Spinal cord (tissue), 10 donors: ENCODE measurements around the gene CABLES2. TPM values are rescaled to one million over a fixed set of nuclear protein-coding genes. Genes with fewer than 3 reads are reported as not detected.

Experiments
- DNase-seq, 6 donors: peaks; one replicate each; pipeline versions ENCODE4 v3.0.0 to v3.0.0-alpha.2; 2013 to 2015; ENCODE audit warnings: low spot score in 6 of 6, low read depth in 4 of 6
- H3K27ac ChIP-seq: one replicate; pipeline ENCODE4 v1.5.1; 2013; ENCODE audit warnings: low read depth, low read length, control low read depth
- H3K27me3 ChIP-seq: one replicate; pipeline ENCODE4 v1.6.1; 2013; ENCODE audit warnings: low read length; ENCODE audit not compliant: control insufficient read depth, insufficient read depth
- H3K36me3 ChIP-seq: one replicate; pipeline ENCODE4 v1.6.1; 2013; ENCODE audit warnings: low read length; ENCODE audit not compliant: control insufficient read depth, insufficient read depth
- H3K4me1 ChIP-seq: one replicate; pipeline ENCODE4 v1.6.1; 2013; ENCODE audit warnings: low read length; ENCODE audit not compliant: control insufficient read depth, insufficient read depth
- H3K4me3 ChIP-seq: one replicate; pipeline ENCODE4 v1.5.1; 2013; ENCODE audit warnings: low read depth, low read length, control low read depth
- H3K9me3 ChIP-seq: one replicate; pipeline ENCODE4 v1.6.1; 2013; ENCODE audit warnings: low read length; ENCODE audit not compliant: control insufficient read depth, insufficient read depth
- WGBS: methylation state at CpG from one replicate; pipeline ENCODE4 v1.1.5; 2013; ENCODE audit warnings: missing lambda C conversion rate; ENCODE audit not compliant: insufficient coverage; 5-methylcytosine and 5-hydroxymethylcytosine counted together
- polyA plus RNA-seq, 2 donors: library from polyadenylated mRNA; unstranded; fragments of 120-200 nt; gene quantifications; one replicate each; pipeline ENCODE4 v1.2.1, GENCODE V29; 2013; ENCODE audit not compliant: insufficient read length in 2 of 2
- total RNA-seq, 2 donors: library from RNA; depleted of rRNA in 1 of 2; stranded (reverse); fragments of 120-200 nt in 1 of 2; fragments of >200 nt in 1 of 2; gene quantifications; one replicate each; pipeline versions ENCODE4 v1.2.3 to v1.2.4, GENCODE V29; 2013 to 2014
- donor health status: healthy.

The CABLES2 gene
- total and polyA plus RNA-seq, 4 donors, result 4.0 to 23.0 (median 14.1) TPM

DNA sequence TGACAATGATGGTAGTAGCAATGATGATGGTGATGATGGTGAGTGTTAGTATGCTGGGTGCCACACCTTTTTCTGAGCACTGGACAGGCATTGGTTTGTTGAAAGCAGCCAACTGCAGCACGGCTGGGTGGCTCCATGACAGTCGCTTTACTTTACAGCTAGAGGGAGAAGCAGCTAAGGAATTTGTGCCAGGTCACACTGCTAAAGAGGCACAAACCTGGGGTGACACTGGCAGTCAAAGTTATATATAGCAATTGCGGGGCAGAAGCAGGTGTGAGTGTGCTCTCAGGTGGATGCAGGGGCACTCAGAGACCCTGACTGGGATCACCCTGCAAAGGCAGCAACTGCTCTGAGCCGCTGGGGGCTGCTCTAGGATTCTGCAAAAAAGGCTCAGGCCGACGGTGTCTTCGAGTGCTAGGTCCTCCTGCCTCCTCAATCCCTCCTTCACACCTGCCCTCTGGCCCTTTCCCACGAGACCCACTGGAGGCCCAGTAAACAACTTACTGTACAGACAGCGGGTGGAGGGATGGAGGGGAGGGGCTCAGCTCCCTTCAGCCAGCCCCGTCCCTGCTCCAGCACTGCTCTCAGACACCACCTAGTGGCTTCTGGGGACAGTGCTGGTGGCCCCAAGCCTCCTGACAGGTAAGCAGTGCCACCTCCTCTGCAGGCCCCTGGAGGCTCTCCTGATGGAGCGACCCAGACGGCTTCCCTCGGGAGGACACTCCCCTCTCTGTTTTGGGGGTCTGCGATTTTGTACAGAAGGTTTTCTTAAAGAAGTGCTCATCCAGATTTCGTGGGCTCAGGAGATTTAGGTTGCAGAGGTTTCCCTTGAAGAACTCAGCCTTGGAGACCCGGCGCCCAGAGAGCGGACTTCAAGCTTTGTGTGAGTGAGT is 24.5 kb downstream of the CABLES2 start:
- no peaks in the 10 kb centered on the region for H3K9me3 ChIP-seq
- no peak overlapping the region for H3K4me3 ChIP-seq
- DNase-seq, result peak in 2 of 6 donors; percentile 84 to 85
- H3K36me3 ChIP-seq, result peaks cover 32% of the 10 kb centered on the region
- H3K4me1 ChIP-seq, result peaks cover 48% of the 10 kb centered on the region
- no peak overlapping the region for H3K27ac ChIP-seq
- WGBS, result 62% methylated on average over 9 of the region's 18 CpGs
- no peaks in the 10 kb centered on the region for H3K27me3 ChIP-seq

- peaks cover 52% of the 10 kb centered on the region for H3K4me1 ChIP-seq
- H3K4me3 ChIP-seq, result no peak overlapping the region
- no peaks in the 10 kb centered on the region for H3K27me3 ChIP-seq
- DNase-seq, result no peak
- H3K9me3 ChIP-seq, result no peaks in the 10 kb centered on the region
- WGBS, result 86% methylated on average over 6 of the region's 6 CpGs
- no peak overlapping the region for H3K27ac ChIP-seq
- peaks cover 30% of the 10 kb centered on the region for H3K36me3 ChIP-seq
Measured at GRCh38 chr20:62381842-62382241, 25.2 kb downstream of the CABLES2 start.

DNA sequence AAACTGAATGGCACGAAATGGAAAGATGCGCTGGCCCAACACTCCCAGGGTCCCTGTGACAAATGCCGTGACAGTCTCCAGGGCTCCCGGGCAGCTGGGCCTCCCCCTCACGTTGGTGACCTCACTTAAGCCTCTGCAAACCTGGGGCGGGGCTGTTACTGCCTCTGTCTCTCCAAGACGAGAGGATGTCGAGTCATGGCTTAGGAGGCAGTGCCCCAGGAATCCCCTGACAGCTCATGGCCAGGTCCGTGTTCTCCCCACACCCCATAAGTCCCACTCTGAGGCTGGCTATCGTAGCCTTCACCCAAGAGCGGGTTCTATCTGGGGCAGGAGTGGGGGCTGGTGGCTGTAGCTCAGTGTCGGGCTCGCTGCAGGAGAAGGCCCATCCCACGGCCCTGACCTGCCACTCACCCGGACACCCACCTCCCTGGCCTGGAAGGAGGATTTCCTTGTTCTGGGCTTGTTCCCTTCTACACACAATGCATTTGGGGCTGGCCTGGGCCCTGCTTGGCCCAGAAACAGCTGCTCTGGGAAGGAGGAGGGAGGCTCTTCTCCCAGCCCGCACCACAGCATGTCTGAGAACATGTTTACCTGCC is 25.8 kb downstream of the CABLES2 start:
- no peak overlapping the region for H3K4me3 ChIP-seq
- H3K27me3 ChIP-seq, result no peaks in the 10 kb centered on the region
- peaks cover 35% of the 10 kb centered on the region for H3K36me3 ChIP-seq
- 91% methylated on average over 12 of the region's 16 CpGs for WGBS
- DNase-seq, result no peak
- H3K27ac ChIP-seq, result no peak overlapping the region
- H3K4me1 ChIP-seq, result peaks cover 56% of the 10 kb centered on the region
- no peaks in the 10 kb centered on the region for H3K9me3 ChIP-seq

GRCh38 chr20:62378215-62378614 is 28.9 kb downstream of the CABLES2 start:
- no peaks in the 10 kb centered on the region for H3K9me3 ChIP-seq
- H3K27ac ChIP-seq, result peak overlapping the region; percentile 25
- 60% methylated on average over 22 of the region's 22 CpGs for WGBS
- no peaks in the 10 kb centered on the region for H3K27me3 ChIP-seq
- no peak for DNase-seq
- H3K4me3 ChIP-seq, result no peak overlapping the region
- H3K4me1 ChIP-seq, result peaks cover 71% of the 10 kb centered on the region
- peaks cover 32% of the 10 kb centered on the region for H3K36me3 ChIP-seq

DNA sequence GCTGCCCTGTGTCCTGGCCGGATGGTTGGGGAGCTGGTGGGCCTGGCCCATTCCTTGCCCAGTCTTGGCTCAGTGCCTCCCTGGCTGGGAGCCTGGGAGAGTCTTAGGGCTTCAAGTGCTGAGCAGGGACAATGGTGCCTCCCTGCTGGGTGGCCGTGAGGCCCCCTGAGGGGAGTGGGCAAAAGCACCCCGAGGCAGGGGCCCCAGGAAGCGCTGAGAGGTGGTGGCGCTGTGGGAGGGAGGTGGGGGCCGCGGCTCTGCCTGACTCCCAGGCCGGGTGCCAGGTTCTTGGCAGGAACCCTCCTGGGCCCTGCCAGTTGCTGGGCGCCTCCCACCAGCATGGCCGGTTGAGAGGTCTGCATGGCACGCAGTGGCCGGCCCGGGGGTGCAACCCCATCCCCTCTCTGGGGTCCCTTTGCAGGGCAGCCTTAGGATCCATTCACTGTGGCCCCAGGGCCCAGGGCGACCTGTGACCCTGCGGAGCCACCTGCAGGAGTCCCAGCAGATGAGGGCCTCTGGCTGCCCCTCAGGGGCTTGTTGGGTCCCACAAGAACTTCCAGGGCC is 29.4 kb downstream of the CABLES2 start:
- Histone ChIP-seq H3K9me3 (no peaks in the 10 kb centered on the region), H3K27ac (peak overlapping the region; percentile 61), H3K4me1 (peaks cover 71% of the 10 kb centered on the region), H3K36me3 (peaks cover 32% of the 10 kb centered on the region), H3K27me3 (no peaks in the 10 kb centered on the region), H3K4me3 (no peak overlapping the region)
- WGBS, result 40% methylated on average over 15 of the region's 15 CpGs
- peak in 3 of 6 donors; percentile 68 to 89 (median 82) for DNase-seq

GRCh38 chr20:62377064-62377461 is 30.0 kb downstream of the CABLES2 start:
- Histone ChIP-seq H3K4me1 (peaks cover 66% of the 10 kb centered on the region), H3K27me3 (no peaks in the 10 kb centered on the region), H3K4me3 (no peak overlapping the region), H3K27ac (peak overlapping the region; percentile 61), H3K36me3 (peaks cover 26% of the 10 kb centered on the region), H3K9me3 (no peaks in the 10 kb centered on the region)
- WGBS, result 68% methylated on average over 12 of the region's 17 CpGs
- DNase-seq, result no peak

DNA sequence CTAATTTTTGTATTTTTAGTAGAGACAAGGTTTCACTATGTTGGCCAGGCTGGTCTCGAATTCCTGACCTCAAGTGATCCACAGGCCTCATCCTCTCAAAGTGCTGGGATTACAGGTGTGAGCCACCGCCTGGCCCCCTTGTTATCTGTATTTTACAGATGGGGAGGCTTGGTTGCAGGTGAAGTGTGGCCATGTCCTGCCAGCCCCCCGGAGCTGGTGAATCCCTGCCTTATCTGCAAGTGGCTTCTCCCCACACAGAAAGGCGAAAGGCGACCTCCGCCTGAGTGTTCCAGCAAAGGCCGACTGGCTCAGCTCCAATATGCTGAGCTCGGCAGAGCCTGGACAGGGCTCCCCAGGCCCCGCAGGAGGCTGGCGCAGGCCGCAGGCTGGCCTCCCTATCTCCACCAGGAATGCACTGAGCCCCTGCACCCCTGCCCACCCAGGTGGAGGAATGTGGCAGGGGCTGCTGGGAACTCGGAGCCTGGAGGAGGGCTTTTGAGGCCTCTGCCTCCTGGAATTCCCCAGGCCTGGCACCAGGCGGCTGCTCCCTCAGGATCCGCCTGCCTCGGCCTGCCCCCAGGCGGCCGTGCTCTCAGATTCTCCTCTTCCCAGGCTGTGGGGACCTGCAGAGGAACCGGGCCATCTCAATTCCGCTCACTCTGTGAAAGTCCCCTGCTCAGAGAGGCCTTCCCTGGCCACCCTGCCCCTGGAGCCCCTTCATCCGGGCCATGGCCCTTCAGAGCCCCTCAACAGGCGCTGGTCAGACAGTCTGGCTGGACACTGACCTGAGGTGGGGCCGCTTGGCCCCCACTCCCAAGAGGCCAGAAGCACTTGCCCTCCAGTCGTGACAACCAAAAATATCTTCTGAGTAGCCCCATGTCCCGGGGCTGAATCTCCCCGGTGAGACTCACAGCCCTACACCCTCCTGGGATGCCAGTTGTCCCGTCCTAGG is 30.7 kb downstream of the CABLES2 start:
- peak in 1 of 6 donors; percentile 62 for DNase-seq
- WGBS, result 53% methylated on average over 22 of the region's 26 CpGs
- Histone ChIP-seq H3K36me3 (peaks cover 19% of the 10 kb centered on the region), H3K9me3 (no peaks in the 10 kb centered on the region), H3K4me3 (no peak overlapping the region), H3K4me1 (peaks cover 66% of the 10 kb centered on the region), H3K27ac (peak overlapping the region; percentile 61), H3K27me3 (no peaks in the 10 kb centered on the region)

DNA sequence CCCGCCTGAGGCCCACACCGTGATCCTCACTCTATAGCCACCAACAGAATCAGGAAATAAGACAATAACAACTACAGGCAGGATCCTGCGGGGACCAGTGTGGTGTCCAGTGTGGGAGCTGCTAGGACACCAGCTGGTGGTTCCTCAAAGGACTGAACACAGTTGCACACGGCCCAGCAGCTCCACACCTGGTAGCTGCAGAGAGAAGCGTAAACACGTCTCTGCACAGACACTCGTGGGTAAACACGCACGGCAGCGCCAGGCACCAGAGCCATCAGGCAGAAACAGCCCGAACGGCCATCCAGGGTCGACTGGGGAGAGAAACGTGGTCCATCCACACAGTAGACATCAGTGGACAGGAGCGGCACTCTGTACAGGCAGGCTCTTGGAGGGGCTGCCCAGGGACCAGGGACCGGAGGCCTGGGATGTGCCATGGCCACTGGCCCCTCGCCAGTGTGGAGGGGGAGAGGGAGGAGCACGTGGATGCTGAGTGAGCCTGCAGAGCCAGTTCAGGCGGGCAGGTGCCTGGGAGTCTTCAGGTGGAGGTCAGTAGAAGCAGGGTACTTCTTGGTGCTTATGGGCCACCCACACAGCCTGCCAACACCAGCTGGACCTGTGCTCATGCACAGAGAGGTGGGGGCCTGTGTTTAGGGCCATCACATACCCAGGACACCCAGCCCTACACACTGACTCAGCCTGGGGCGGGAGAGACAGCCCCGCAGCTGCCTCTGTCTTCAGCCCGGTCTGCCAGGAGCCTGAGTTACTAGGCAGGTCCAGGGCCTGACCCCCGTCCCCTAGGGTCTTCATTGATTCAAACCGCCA is 32.5 kb downstream of the CABLES2 start:
- peaks cover 17% of the 10 kb centered on the region for H3K36me3 ChIP-seq
- DNase-seq, result no peak
- H3K4me3 ChIP-seq, result no peak overlapping the region
- H3K27me3 ChIP-seq, result no peaks in the 10 kb centered on the region
- no peaks in the 10 kb centered on the region for H3K9me3 ChIP-seq
- no peak overlapping the region for H3K27ac ChIP-seq
- H3K4me1 ChIP-seq, result peaks cover 69% of the 10 kb centered on the region
- WGBS, result 54% methylated on average over 21 of the region's 24 CpGs
